IMR-90 (cell line): ENCODE data around the gene SH3BP2.

Experiments used
- BHLHE40 ChIP-seq: fragments of 150-350 bp; IDR thresholded peaks from 2 replicates; pipeline ENCODE4 v1.6.1; 2016; ENCODE audit warnings: mild to moderate bottlenecking, low read depth, low read length
- CEBPB ChIP-seq: IDR thresholded peaks from 2 replicates; pipeline ENCODE4 v1.6.1; 2012; ENCODE audit warnings: low read depth, low read length, improper control_type of control experiment
- CHD1 ChIP-seq: IDR thresholded peaks from 2 replicates; pipeline ENCODE4 v1.6.1; 2012; ENCODE audit warnings: low read depth, low read length, improper control_type of control experiment
- CTCF ChIP-seq: conservative IDR thresholded peaks from 2 replicates; pipeline ENCODE4 v1.5.1; 2012; ENCODE audit warnings: mild to moderate bottlenecking, low read depth, low read length, improper control_type of control experiment
- ELK1 ChIP-seq: fragments of 150-350 bp; IDR thresholded peaks from 2 replicates; pipeline ENCODE4 v1.6.1; 2016; ENCODE audit warnings: low read depth, mild to moderate bottlenecking, low read length, moderate library complexity, borderline replicate concordance
- MAZ ChIP-seq: IDR thresholded peaks from 2 replicates; pipeline ENCODE4 v1.6.1; 2012; ENCODE audit warnings: low read depth, mild to moderate bottlenecking, low read length, improper control_type of control experiment, moderate library complexity, borderline replicate concordance
- MXI1 ChIP-seq: IDR thresholded peaks from 2 replicates; pipeline ENCODE4 v1.6.1; 2012; ENCODE audit warnings: low read depth, mild to moderate bottlenecking, low read length, moderate library complexity, borderline replicate concordance
- POLR2A ChIP-seq: IDR thresholded peaks from 2 replicates; pipeline ENCODE4 v1.6.1; 2012; ENCODE audit warnings: mild to moderate bottlenecking, low read depth, low read length
- RAD21 ChIP-seq: IDR thresholded peaks from 2 replicates; pipeline ENCODE4 v1.6.1; 2012; ENCODE audit warnings: low read length, improper control_type of control experiment
- RFX5 ChIP-seq: IDR thresholded peaks from 2 replicates; pipeline ENCODE4 v1.8.0; 2012; ENCODE audit warnings: low read depth, mild to moderate bottlenecking, low read length, moderate library complexity
- SMC3 ChIP-seq: fragments of 150-350 bp; IDR thresholded peaks from 2 replicates; pipeline ENCODE4 v1.6.1; 2016; ENCODE audit warnings: low read depth, mild to moderate bottlenecking, antibody characterized with exemption, low read length, moderate library complexity
- USF2 ChIP-seq: fragments of 150-350 bp; IDR thresholded peaks from 2 replicates; pipeline ENCODE4 v1.6.1; 2017; ENCODE audit warnings: mild to moderate bottlenecking, antibody characterized with exemption, low read length, low read depth

GRCh38 chr4:2806390-2807355, 13.8 kb downstream of the SH3BP2 start:
- TF ChIP-seq SMC3 (no peak), CTCF (no peak), BHLHE40 (peak; percentile 89), POLR2A (no peak), RAD21 (no peak), CEBPB (no peak), MAZ (no peak), CHD1 (no peak), USF2 (0 out of 2 replicates have a peak, but pooled peaks have one; percentile 37), ELK1 (no peak), RFX5 (no peak), MXI1 (peak; percentile 74; the same call in 1 of the 2 replicates)
